ENCODE results near the gene KIF16B. TPM values are rescaled to one million over a fixed set of nuclear protein-coding genes. Genes with fewer than 3 reads are reported as not detected.
"Not testable (repeated sequence)": the region's sequence is repeated elsewhere in the genome, so short reads cannot be mapped to it uniquely, and the experiment has no call there.

KIF16B gene
- total RNA-seq, 4 donors from 2014 or later = 22.2 to 59.2 (median 31.4) TPM

GRCh38 chr20:16267526-16267925, 305.7 kb downstream of the KIF16B start:
- peak in 1 of 2 donors; percentile 56 for DNase-seq (ENCODE audit: low spot score in 2 of 2)
- TF ChIP-seq CTCF (IDR thresholded peaks at IDR 0.05) = no peak
- no peak for TF ChIP-seq POLR2A (IDR thresholded peaks at IDR 0.05)
- 97 to 98% methylated on average over 4 of the region's 4 CpGs for WGBS, 2 donors
- H3K4me3 ChIP-seq (ENCODE audit: low read depth, poor library complexity, severe bottlenecking) = no peak overlapping the region
- intact Hi-C loops (cut with DNase I; ENCODE audit: low total_unique reads) = no loop called here

GRCh38 chr20:16265334-16265733, 307.9 kb downstream of the KIF16B start:
- WGBS, 2 donors = 95 to 98% methylated on average over 5 of the region's 5 CpGs

GRCh38 chr20:16263582-16263981, 309.7 kb downstream of the KIF16B start:
- DNase-seq (ENCODE audit: low spot score in 2 of 2) = no peak
- no peak overlapping the region for H3K4me3 ChIP-seq (ENCODE audit: low read depth, poor library complexity, severe bottlenecking)
- intact Hi-C loops (cut with DNase I; ENCODE audit: low total_unique reads) = no loop called here
- TF ChIP-seq POLR2A (IDR thresholded peaks at IDR 0.05) (no peak), CTCF (IDR thresholded peaks at IDR 0.05) (no peak)
- 28 to 37% methylated on average over 2 of the region's 2 CpGs for WGBS, 2 donors

More at GRCh38 chr20:16265334-16265733, 307.9 kb downstream of the KIF16B start:
- intact Hi-C loops (cut with DNase I; ENCODE audit: low total_unique reads) = no loop called here
- no peak overlapping the region for H3K4me3 ChIP-seq (ENCODE audit: low read depth, poor library complexity, severe bottlenecking)
- peak in 1 of 2 donors; percentile 60 for DNase-seq (ENCODE audit: low spot score in 2 of 2)
- TF ChIP-seq POLR2A (IDR thresholded peaks at IDR 0.05) = no peak
- TF ChIP-seq CTCF (IDR thresholded peaks at IDR 0.05) = no peak

GRCh38 chr20:16262594-16262993, 310.7 kb downstream of the KIF16B start:
- WGBS, 2 donors = 62 to 69% methylated on average over 5 of the region's 5 CpGs
- TF ChIP-seq POLR2A (IDR thresholded peaks at IDR 0.05) (no peak), CTCF (IDR thresholded peaks at IDR 0.05) (no peak)
- intact Hi-C loops (cut with DNase I; ENCODE audit: low total_unique reads) = no loop called here
- peak in 1 of 2 donors; percentile 10 for DNase-seq (ENCODE audit: low spot score in 2 of 2)
- H3K4me3 ChIP-seq (ENCODE audit: low read depth, poor library complexity, severe bottlenecking) = no peak overlapping the region

GRCh38 chr20:16261733-16262273, 311.4 kb downstream of the KIF16B start:
- DNase-seq (ENCODE audit: low spot score in 2 of 2) = no peak
- H3K4me3 ChIP-seq (ENCODE audit: low read depth, poor library complexity, severe bottlenecking) = no peak overlapping the region
- 83 to 84% methylated on average over 2 of the region's 2 CpGs for WGBS, 2 donors
- no peak for TF ChIP-seq POLR2A (IDR thresholded peaks at IDR 0.05)
- TF ChIP-seq CTCF (IDR thresholded peaks at IDR 0.05) = no peak
- intact Hi-C loops (cut with DNase I; ENCODE audit: low total_unique reads) = no loop called here

- WGBS, 2 donors = 61 to 69% methylated on average over 7 of the region's 7 CpGs
- DNase-seq (ENCODE audit: low spot score in 2 of 2) = no peak
- intact Hi-C loops (cut with DNase I; ENCODE audit: low total_unique reads) = no loop called here
- H3K4me3 ChIP-seq (ENCODE audit: low read depth, poor library complexity, severe bottlenecking) = no peak overlapping the region
- TF ChIP-seq CTCF (IDR thresholded peaks at IDR 0.05) = no peak
- no peak for TF ChIP-seq POLR2A (IDR thresholded peaks at IDR 0.05)
Observed at GRCh38 chr20:16260911-16261310, 312.3 kb downstream of the KIF16B start.

GRCh38 chr20:16260133-16260532, 313.1 kb downstream of the KIF16B start:
- WGBS, 2 donors = 89 to 93% methylated on average over 6 to 9 of the region's 12 CpGs
- DNase-seq (ENCODE audit: low spot score in 2 of 2); intact Hi-C loops (cut with DNase I; ENCODE audit: low total_unique reads); H3K4me3 ChIP-seq (ENCODE audit: low read depth, poor library complexity, severe bottlenecking): not testable (repeated sequence)

Data from lower leg skin (tissue), 4 donors.